Esophagus muscularis mucosa (tissue), 4 donors: Measurements from ENCODE around the gene C14orf119. TPM values are rescaled to one million over a fixed set of nuclear protein-coding genes. Genes with fewer than 3 reads are reported as not detected.

ENCODE experiments used
- DNase-seq: peaks from one replicate; pipeline ENCODE4 v3.0.0-alpha.2; 2017; ENCODE audit errors: extremely low spot score
- H3K27ac ChIP-seq, 4 donors: fragments of 200-600 bp; sonication (generic); replicated peaks in 1 of 4; 1 replicate in 3 of 4; 2 replicates in 1 of 4; pipeline ENCODE4 v1.5.1; 2016 to 2019; ENCODE audit warnings: mild to moderate bottlenecking in 1 of 4
- H3K27me3 ChIP-seq, 4 donors: fragments of 200-600 bp; sonication (generic); one replicate each; pipeline versions ENCODE4 v1.5.1 to v1.6.0; 2016 to 2019
- H3K36me3 ChIP-seq, 4 donors: fragments of 200-600 bp; sonication (generic); one replicate each; pipeline ENCODE4 v1.5.1; 2016 to 2019
- H3K4me1 ChIP-seq, 4 donors: fragments of 200-600 bp; sonication (generic); one replicate each; pipeline ENCODE4 v1.5.1; 2016 to 2019
- H3K4me3 ChIP-seq, 4 donors: fragments of 200-600 bp; sonication (generic); 1 replicate in 2 of 4; 2 replicates in 2 of 4; pipeline ENCODE4 v1.5.1; 2016 to 2019; ENCODE audit warnings: mild to moderate bottlenecking in 4 of 4, moderate library complexity in 1 of 4
- H3K9me3 ChIP-seq, 4 donors: fragments of 200-600 bp; sonication (generic); 1 replicate in 3 of 4; 2 replicates in 1 of 4; pipeline ENCODE4 v1.5.1; 2016 to 2019
- EP300 ChIP-seq: sonication (generic); formaldehyde crosslinking; IDR thresholded peaks from one replicate; pipeline ENCODE4 v1.6.1; 2017; ENCODE audit warnings: antibody characterized with exemption
- POLR2A ChIP-seq: fragments of 450-650 bp; IDR thresholded peaks from one replicate; pipeline ENCODE4 v1.6.1; 2017; ENCODE audit warnings: antibody characterized with exemption, moderate library complexity, mild to moderate bottlenecking, low read depth
- POLR2AphosphoS5 ChIP-seq, 2 donors: sonication (generic); formaldehyde crosslinking; IDR thresholded peaks; one replicate each; pipeline ENCODE4 v1.6.1; 2017; ENCODE audit warnings: antibody characterized with exemption in 2 of 2
- WGBS: methylation state at CpG from one replicate; pipeline ENCODE4 v1.1.5; 2018; 5-methylcytosine and 5-hydroxymethylcytosine counted together
- intact Hi-C: fragments of 100-400 bp; cut with DNase I; formaldehyde crosslinking; loops from one replicate; pipeline ENCODE4 v1.15.1; 2023
- total RNA-seq, 4 donors: library from RNA; depleted of rRNA; stranded (reverse); fragments of >200 nt; gene quantifications; one replicate each; pipeline versions ENCODE4 v1.1.0 to v1.2.1, GENCODE V29; 2016
- TF ChIP-seq, protein P1 (sequence below), 3 experiments: fragments of 200-600 bp in 2 of 3; fragments of 450-650 bp in 1 of 3; sonication (generic) in 2 of 3; IDR thresholded peaks; one replicate each; pipeline ENCODE4 v1.5.1; 2017 to 2019; ENCODE audit warnings: antibody characterized with exemption in 3 of 3, mild to moderate bottlenecking in 2 of 3, moderate library complexity in 1 of 3

The C14orf119 gene
- total RNA-seq, 4 donors from 2014 or later, result 21.2 to 42.5 (median 34.0) TPM

DNA sequence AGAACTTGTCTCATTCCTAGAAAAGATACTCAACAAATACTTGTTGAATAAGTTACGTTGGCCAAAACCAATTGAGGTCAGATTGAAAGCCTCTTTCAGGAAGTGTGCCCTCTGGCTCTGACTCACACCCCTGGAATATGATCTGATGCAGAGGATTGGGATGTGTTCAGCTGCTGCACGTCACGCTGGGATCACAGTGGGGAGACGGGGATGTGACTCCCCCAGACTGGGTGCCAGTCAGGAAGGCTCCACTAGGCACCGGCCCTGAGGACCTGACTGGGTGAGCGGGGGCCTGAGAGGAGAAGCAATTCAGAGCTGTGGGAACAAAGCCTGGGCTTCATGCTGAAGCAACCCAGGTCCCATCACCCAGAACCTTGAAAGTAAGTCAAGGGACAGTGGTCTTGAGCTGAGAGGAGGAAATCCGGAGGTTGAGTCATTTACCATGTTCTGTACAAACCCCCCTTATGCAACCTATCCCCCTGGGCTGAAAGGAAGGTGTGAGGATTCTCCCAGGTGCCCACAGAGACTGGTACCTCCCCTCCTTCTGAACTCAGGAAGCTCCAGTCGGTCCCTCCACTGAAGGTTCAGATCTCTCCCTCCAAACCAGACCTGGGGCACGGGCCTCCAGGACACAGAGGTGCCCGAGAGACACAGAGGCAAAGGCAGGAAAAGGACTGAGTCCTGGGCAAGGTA, 19.9 kb downstream of the C14orf119 start:
- 65% methylated on average over 7 of the region's 10 CpGs for WGBS
- Histone ChIP-seq H3K27me3 (peaks cover 0 to 58% (median 0%) of the 10 kb centered on the region in 4 donors), H3K4me3 (no peak overlapping the region), H3K9me3 (no peaks in the 10 kb centered on the region), H3K4me1 (peaks cover 0 to 6% (median 0%) of the 10 kb centered on the region in 4 donors), H3K27ac (no peak overlapping the region), H3K36me3 (no peaks in the 10 kb centered on the region)
- intact Hi-C loops, result no loop called here
- TF ChIP-seq, protein P1, sequence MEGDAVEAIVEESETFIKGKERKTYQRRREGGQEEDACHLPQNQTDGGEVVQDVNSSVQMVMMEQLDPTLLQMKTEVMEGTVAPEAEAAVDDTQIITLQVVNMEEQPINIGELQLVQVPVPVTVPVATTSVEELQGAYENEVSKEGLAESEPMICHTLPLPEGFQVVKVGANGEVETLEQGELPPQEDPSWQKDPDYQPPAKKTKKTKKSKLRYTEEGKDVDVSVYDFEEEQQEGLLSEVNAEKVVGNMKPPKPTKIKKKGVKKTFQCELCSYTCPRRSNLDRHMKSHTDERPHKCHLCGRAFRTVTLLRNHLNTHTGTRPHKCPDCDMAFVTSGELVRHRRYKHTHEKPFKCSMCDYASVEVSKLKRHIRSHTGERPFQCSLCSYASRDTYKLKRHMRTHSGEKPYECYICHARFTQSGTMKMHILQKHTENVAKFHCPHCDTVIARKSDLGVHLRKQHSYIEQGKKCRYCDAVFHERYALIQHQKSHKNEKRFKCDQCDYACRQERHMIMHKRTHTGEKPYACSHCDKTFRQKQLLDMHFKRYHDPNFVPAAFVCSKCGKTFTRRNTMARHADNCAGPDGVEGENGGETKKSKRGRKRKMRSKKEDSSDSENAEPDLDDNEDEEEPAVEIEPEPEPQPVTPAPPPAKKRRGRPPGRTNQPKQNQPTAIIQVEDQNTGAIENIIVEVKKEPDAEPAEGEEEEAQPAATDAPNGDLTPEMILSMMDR (IDR thresholded peaks at IDR 0.05), result no peak
- no peak for TF ChIP-seq POLR2AphosphoS5 (IDR thresholded peaks at IDR 0.05)
- TF ChIP-seq POLR2A, result no peak
- TF ChIP-seq EP300, result no peak
- DNase-seq, result no peak

DNA sequence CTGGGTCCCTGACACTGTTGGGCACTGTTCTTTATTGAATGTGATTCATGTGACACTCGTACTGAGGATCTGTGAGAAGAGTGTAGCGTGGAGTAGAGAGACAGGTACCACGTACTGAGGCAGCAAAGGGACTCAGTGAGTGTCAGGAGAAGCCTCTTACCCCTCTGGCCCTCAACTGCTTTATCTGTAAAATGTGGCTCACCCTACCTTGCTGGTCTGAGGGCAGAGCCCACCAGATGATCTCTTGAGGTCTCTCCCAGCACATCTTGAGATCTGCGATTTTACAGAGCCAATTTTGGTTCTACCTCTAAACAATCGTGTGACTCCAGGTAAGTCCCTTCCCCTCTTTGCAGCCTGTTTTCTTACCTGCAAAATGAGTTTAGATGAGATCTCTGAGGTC, 20.6 kb downstream of the C14orf119 start:
- Histone ChIP-seq H3K36me3 (no peaks in the 10 kb centered on the region), H3K27me3 (peaks cover 0 to 58% (median 0%) of the 10 kb centered on the region in 4 donors), H3K9me3 (no peaks in the 10 kb centered on the region), H3K4me1 (peaks cover under 1 to 7% (median 1%) of the 10 kb centered on the region in 4 donors), H3K27ac (no peak overlapping the region), H3K4me3 (no peak overlapping the region)
- intact Hi-C loops, result no loop called here
- WGBS, result 90% methylated on average over 5 of the region's 5 CpGs
- no peak for DNase-seq
- TF ChIP-seq EP300 (no peak), POLR2AphosphoS5 (IDR thresholded peaks at IDR 0.05) (no peak), POLR2A (no peak)
- TF ChIP-seq, protein P1 (IDR thresholded peaks at IDR 0.05), result no peak

DNA sequence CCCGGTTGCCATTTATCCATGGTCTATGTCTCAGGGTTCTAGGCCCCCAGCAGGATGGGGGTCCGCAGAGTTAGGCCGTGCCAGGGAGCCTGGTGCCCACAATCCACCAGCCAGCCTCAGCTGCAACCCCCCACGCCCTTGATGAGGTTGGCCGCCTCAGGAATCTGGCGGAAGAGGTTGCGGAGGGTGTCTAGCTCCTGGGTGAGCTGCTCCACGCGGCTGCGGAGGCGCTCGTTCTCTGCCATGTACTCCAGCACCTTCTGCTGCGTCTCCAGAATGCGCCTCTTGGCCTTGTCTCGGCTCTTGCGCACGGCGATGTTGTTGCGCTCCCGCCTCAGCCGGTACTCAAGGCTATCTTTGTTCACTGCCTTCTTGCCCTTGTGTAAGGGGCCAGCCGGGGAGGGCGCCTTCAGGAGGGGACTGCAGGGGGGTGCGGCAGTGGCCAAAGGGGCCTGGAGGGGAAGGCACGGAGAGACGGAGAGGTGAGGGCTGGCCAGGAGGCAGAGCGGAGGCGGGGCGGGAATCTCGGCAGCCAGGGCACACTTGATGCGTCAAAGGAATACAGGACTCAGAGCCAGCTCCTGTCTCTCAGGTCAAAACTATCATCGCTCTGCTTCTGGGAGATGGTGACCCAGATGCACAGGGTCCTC, 22.2 kb downstream of the C14orf119 start:
- DNase-seq, result no peak
- peaks cover 8 to 20% (median 10%) of the 10 kb centered on the region in 4 donors for H3K4me1 ChIP-seq
- WGBS, result 92% methylated on average over 23 of the region's 32 CpGs
- H3K27me3 ChIP-seq, result peaks cover 0 to 56% (median 0%) of the 10 kb centered on the region in 4 donors
- no peaks in the 10 kb centered on the region for H3K9me3 ChIP-seq
- intact Hi-C loops, result no loop called here
- H3K4me3 ChIP-seq, result no peak overlapping the region
- no peaks in the 10 kb centered on the region for H3K36me3 ChIP-seq
- TF ChIP-seq, protein P1 (IDR thresholded peaks at IDR 0.05), result no peak
- no peak for TF ChIP-seq POLR2AphosphoS5 (IDR thresholded peaks at IDR 0.05)
- TF ChIP-seq POLR2A, result no peak
- no peak for TF ChIP-seq EP300
- no peak overlapping the region for H3K27ac ChIP-seq

DNA sequence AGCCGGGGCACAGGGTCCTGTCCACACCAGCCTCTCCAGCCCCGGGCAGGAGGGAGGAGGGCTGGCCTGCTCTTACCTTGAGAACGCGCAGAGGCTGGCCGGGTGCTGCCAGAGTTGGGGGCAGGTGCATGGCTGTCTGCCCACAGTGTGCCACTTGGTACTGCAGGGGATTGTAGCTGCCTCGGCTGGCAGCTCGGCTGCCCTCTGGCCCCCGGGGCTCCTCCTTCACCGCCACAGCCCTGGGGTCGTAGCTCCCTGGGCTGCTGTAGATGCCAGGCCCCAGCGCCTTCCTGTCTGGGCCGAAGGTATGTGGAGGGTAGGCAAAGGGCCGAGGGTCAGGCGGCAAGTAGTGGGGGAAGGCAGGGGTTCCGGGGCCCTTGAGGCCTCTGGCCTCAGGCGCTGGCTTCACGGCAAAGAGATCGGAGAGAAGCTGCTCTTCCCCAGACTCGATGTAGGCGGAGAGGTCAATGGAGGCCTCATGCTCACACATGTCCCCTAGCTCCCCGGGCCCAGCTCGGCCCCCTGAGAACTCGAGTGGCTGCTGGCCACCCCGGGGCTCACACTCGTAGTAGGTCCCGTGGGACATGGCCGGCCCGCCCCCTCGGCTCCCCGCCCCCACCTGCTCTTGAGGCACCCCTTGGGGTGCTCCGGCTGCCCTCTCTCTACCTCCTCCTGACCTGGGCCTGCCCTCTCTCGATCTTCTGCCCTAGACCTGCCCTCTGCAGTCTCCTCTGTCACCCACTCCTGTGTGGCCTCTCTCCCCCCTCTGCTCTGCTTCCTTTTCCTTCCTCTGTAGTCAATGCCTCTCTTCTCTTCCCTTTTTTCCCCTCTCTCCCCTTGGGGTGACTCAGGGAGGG, 23.4 kb downstream of the C14orf119 start, which contains the start of gene CEBPE:
Gene CEBPE, minus strand, starts transcription at position 750 of the 857 bp plus-strand sequence. Its CDS starts 164 bp downstream, at position 586.
- intact Hi-C loops, result no loop called here
- Histone ChIP-seq H3K27ac (no peak within 1 kb of the TSS), H3K27me3 (peaks cover 0 to 45% (median 0%) of the 10 kb centered on the region in 4 donors), H3K4me1 (peaks cover 10 to 17% (median 16%) of the 10 kb centered on the region in 4 donors), H3K9me3 (no peaks in the 10 kb centered on the region), H3K36me3 (no peaks in the 10 kb centered on the region), H3K4me3 (no peak within 1 kb of the TSS)
- TF ChIP-seq EP300, result no peak
- no peak for TF ChIP-seq POLR2AphosphoS5 (IDR thresholded peaks at IDR 0.05)
- no peak for TF ChIP-seq POLR2A
- TF ChIP-seq, protein P1 (IDR thresholded peaks at IDR 0.05), result no peak
- WGBS, result 63% methylated on average over 7 of the region's 32 CpGs
- no peak for DNase-seq
